ENCODE data around the gene SOST.
A peak's percentile ranks its signal among the peaks of the same experiment; 100 is the strongest.

Gene SOST

DNA sequence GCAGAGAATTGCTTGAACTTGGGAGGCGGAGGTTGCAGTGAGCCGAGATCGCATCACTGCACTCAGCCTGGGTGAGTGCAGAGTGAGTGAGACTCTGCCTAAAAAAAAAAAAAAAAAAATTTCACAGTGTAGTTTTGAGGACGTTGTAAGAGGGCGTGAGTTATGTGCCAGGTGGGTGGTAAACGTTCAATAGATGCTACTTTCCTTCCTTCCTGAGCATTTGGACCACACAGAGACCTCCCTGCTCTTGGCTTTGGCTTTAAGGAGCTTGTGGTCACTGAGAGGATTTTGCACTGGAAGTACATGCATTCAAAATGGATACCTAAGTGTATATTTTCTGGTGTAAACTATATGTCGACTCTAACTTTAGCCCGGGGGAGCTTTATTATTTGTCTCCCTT lies 30.5 kb downstream of the SOST start:
- ATAC-seq = no peak
- no peak for TF ChIP-seq ISL1 (CRISPR knock-in tag; IDR thresholded peaks at IDR 0.05)
- no peak for TF ChIP-seq PPARA (CRISPR knock-in tag; IDR thresholded peaks at IDR 0.05; ENCODE audit: borderline replicate concordance)
- no peak for TF ChIP-seq ZFP3 (CRISPR knock-in tag; IDR thresholded peaks at IDR 0.05)
- TF ChIP-seq ZNF8 (CRISPR knock-in tag; IDR thresholded peaks at IDR 0.05) = no peak
- TF ChIP-seq OSR1 (CRISPR knock-in tag; IDR thresholded peaks at IDR 0.05) = no peak
- TF ChIP-seq, protein P1, sequence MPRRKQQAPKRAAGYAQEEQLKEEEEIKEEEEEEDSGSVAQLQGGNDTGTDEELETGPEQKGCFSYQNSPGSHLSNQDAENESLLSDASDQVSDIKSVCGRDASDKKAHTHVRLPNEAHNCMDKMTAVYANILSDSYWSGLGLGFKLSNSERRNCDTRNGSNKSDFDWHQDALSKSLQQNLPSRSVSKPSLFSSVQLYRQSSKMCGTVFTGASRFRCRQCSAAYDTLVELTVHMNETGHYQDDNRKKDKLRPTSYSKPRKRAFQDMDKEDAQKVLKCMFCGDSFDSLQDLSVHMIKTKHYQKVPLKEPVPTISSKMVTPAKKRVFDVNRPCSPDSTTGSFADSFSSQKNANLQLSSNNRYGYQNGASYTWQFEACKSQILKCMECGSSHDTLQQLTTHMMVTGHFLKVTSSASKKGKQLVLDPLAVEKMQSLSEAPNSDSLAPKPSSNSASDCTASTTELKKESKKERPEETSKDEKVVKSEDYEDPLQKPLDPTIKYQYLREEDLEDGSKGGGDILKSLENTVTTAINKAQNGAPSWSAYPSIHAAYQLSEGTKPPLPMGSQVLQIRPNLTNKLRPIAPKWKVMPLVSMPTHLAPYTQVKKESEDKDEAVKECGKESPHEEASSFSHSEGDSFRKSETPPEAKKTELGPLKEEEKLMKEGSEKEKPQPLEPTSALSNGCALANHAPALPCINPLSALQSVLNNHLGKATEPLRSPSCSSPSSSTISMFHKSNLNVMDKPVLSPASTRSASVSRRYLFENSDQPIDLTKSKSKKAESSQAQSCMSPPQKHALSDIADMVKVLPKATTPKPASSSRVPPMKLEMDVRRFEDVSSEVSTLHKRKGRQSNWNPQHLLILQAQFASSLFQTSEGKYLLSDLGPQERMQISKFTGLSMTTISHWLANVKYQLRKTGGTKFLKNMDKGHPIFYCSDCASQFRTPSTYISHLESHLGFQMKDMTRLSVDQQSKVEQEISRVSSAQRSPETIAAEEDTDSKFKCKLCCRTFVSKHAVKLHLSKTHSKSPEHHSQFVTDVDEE (CRISPR knock-in tag; IDR thresholded peaks at IDR 0.05) = no peak
- no peak for TF ChIP-seq CSRNP3 (CRISPR knock-in tag; IDR thresholded peaks at IDR 0.05)
- TF ChIP-seq ESRRG (CRISPR knock-in tag; IDR thresholded peaks at IDR 0.05) = no peak
- TF ChIP-seq RARB (CRISPR knock-in tag; IDR thresholded peaks at IDR 0.05) = no peak
- TF ChIP-seq CSDC2 (CRISPR knock-in tag; IDR thresholded peaks at IDR 0.05) = no peak
- TF ChIP-seq BACH2 (CRISPR knock-in tag; IDR thresholded peaks at IDR 0.05; ENCODE audit: borderline replicate concordance) = no peak
- TF ChIP-seq ZC3H10 (CRISPR knock-in tag; IDR thresholded peaks at IDR 0.05) = no peak
- no peak for TF ChIP-seq ZNF70 (CRISPR knock-in tag; IDR thresholded peaks at IDR 0.05)
- TF ChIP-seq ARNTL (CRISPR knock-in tag; IDR thresholded peaks at IDR 0.05; ENCODE audit: borderline replicate concordance, low read depth) = no peak
- no peak for TF ChIP-seq CREB5 (CRISPR knock-in tag; IDR thresholded peaks at IDR 0.05; ENCODE audit: low read depth)
- no peak for TF ChIP-seq TOX (CRISPR knock-in tag; IDR thresholded peaks at IDR 0.05; ENCODE audit: borderline replicate concordance)
- TF ChIP-seq GLIS3 (CRISPR knock-in tag; IDR thresholded peaks at IDR 0.05) = no peak
- TF ChIP-seq TCF4 (CRISPR knock-in tag; IDR thresholded peaks at IDR 0.05; ENCODE audit: borderline replicate concordance) = no peak
- no peak for TF ChIP-seq ZFP30 (CRISPR knock-in tag; IDR thresholded peaks at IDR 0.05)
- TF ChIP-seq ZNF565 (CRISPR knock-in tag; conservative IDR thresholded peaks at IDR 0.05; ENCODE audit: low read depth) = no peak

- TF ChIP-seq OSR1 (CRISPR knock-in tag; IDR thresholded peaks at IDR 0.05) (no peak), ZFP3 (CRISPR knock-in tag; IDR thresholded peaks at IDR 0.05) (no peak), ESRRG (CRISPR knock-in tag; IDR thresholded peaks at IDR 0.05) (no peak), TOX (CRISPR knock-in tag; IDR thresholded peaks at IDR 0.05; ENCODE audit: borderline replicate concordance) (no peak), RARB (CRISPR knock-in tag; IDR thresholded peaks at IDR 0.05) (no peak), SNAI2 (CRISPR knock-in tag; IDR thresholded peaks at IDR 0.05) (no peak), CSRNP3 (CRISPR knock-in tag; IDR thresholded peaks at IDR 0.05) (no peak), PPARA (CRISPR knock-in tag; IDR thresholded peaks at IDR 0.05; ENCODE audit: borderline replicate concordance) (no peak)
- TF ChIP-seq, protein P2, sequence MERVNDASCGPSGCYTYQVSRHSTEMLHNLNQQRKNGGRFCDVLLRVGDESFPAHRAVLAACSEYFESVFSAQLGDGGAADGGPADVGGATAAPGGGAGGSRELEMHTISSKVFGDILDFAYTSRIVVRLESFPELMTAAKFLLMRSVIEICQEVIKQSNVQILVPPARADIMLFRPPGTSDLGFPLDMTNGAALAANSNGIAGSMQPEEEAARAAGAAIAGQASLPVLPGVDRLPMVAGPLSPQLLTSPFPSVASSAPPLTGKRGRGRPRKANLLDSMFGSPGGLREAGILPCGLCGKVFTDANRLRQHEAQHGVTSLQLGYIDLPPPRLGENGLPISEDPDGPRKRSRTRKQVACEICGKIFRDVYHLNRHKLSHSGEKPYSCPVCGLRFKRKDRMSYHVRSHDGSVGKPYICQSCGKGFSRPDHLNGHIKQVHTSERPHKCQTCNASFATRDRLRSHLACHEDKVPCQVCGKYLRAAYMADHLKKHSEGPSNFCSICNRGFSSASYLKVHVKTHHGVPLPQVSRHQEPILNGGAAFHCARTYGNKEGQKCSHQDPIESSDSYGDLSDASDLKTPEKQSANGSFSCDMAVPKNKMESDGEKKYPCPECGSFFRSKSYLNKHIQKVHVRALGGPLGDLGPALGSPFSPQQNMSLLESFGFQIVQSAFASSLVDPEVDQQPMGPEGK (CRISPR knock-in tag; IDR thresholded peaks at IDR 0.05; ENCODE audit: borderline replicate concordance) = no peak
- peak; percentile 61 for ATAC-seq
Measured at GRCh38 chr17:43723697-43724359, 34.8 kb downstream of the SOST start.
